H9 (cell line): ENCODE data around the gene GYG2. TPM values are rescaled to one million over a fixed set of nuclear protein-coding genes. Genes with fewer than 3 reads are reported as not detected.
A peak's percentile ranks its signal among the peaks of the same experiment; 100 is the strongest.

Experiments
- DNase-seq: peaks from one replicate; pipeline ENCODE4 v3.0.0-alpha.2; 2017
- H2AFZ ChIP-seq: one replicate; pipeline ENCODE4 v1.6.1; 2013; ENCODE audit warnings: mild to moderate bottlenecking, low read length, control low read depth, moderate library complexity
- H2AK5ac ChIP-seq: 2 replicates; pipeline ENCODE4 v1.6.1; 2013; ENCODE audit warnings: low read length, control low read depth, mixed read lengths; ENCODE audit not compliant: insufficient read length
- H2BK120ac ChIP-seq: one replicate; pipeline ENCODE4 v1.6.1; 2013; ENCODE audit warnings: low read depth, mild to moderate bottlenecking, low read length, control low read depth, inconsistent platforms; ENCODE audit not compliant: poor library complexity, severe bottlenecking
- H2BK12ac ChIP-seq: 2 replicates; pipeline ENCODE4 v1.6.1; 2013; ENCODE audit warnings: low read length, control low read depth, mixed read lengths, low read depth; ENCODE audit not compliant: insufficient read length
- H2BK15ac ChIP-seq: 2 replicates; pipeline ENCODE4 v1.6.1; 2013; ENCODE audit warnings: low read depth, low read length, control low read depth
- H2BK20ac ChIP-seq: one replicate; pipeline ENCODE4 v1.6.1; 2013; ENCODE audit warnings: low read depth, mild to moderate bottlenecking, low read length, control low read depth, inconsistent platforms; ENCODE audit not compliant: poor library complexity, severe bottlenecking
- H2BK5ac ChIP-seq: 2 replicates; pipeline ENCODE4 v1.6.1; 2013; ENCODE audit warnings: low read length, control low read depth, mixed read lengths; ENCODE audit not compliant: insufficient read length
- H3K14ac ChIP-seq: 2 replicates; pipeline ENCODE4 v1.6.1; 2013; ENCODE audit warnings: low read length, control low read depth; ENCODE audit not compliant: insufficient read depth
- H3K18ac ChIP-seq: 2 replicates; pipeline ENCODE4 v1.6.1; 2013; ENCODE audit warnings: low read depth, mild to moderate bottlenecking, mixed read lengths, low read length, control low read depth; ENCODE audit not compliant: insufficient read length
- H3K23ac ChIP-seq: 2 replicates; pipeline ENCODE4 v1.6.1; 2013; ENCODE audit warnings: low read length, control low read depth, mixed read lengths, low read depth; ENCODE audit not compliant: insufficient read length
- H3K23me2 ChIP-seq: 2 replicates; pipeline ENCODE4 v1.6.1; 2013; ENCODE audit warnings: low read depth, mild to moderate bottlenecking, mixed read lengths, low read length, control low read depth; ENCODE audit not compliant: insufficient read length, poor library complexity, severe bottlenecking
- H3K27ac ChIP-seq: 2 replicates; pipeline ENCODE4 v1.5.1; 2013; ENCODE audit warnings: low read length, control low read depth, mixed read lengths, low read depth; ENCODE audit not compliant: insufficient read length
- H3K27me3 ChIP-seq: 2 replicates; pipeline ENCODE4 v1.6.1; 2013; ENCODE audit warnings: low read length, control low read depth, inconsistent platforms; ENCODE audit not compliant: insufficient read depth
- H3K4ac ChIP-seq: 2 replicates; pipeline ENCODE4 v1.6.1; 2013; ENCODE audit warnings: low read depth, mild to moderate bottlenecking, control low read depth, inconsistent platforms, low read length, moderate library complexity
- H3K4me1 ChIP-seq: 2 replicates; pipeline ENCODE4 v1.6.1; 2013; ENCODE audit warnings: low read length, control low read depth, inconsistent platforms; ENCODE audit not compliant: insufficient read depth
- H3K4me2 ChIP-seq: 2 replicates; pipeline ENCODE4 v1.6.1; 2013; ENCODE audit warnings: low read length, control low read depth, mixed read lengths; ENCODE audit not compliant: insufficient read length, insufficient read depth
- H3K56ac ChIP-seq: 2 replicates; pipeline ENCODE4 v1.6.1; 2013; ENCODE audit warnings: low read depth, mild to moderate bottlenecking, mixed read lengths, low read length, control low read depth; ENCODE audit not compliant: insufficient read length
- H3K79me1 ChIP-seq: 2 replicates; pipeline ENCODE4 v1.6.1; 2013; ENCODE audit warnings: low read depth, mild to moderate bottlenecking, moderate library complexity, low read length, control low read depth, inconsistent platforms; ENCODE audit not compliant: insufficient read depth, poor library complexity, severe bottlenecking
- H3K79me2 ChIP-seq: 2 replicates; pipeline ENCODE4 v1.6.1; 2013; ENCODE audit warnings: low read length, control low read depth, inconsistent platforms; ENCODE audit not compliant: insufficient read depth
- H3K9ac ChIP-seq: 2 replicates; pipeline ENCODE4 v1.6.1; 2013; ENCODE audit warnings: low read length, control low read depth, mixed read lengths; ENCODE audit not compliant: insufficient read length; ENCODE audit errors: extremely low read depth
- H3K9me3 ChIP-seq: one replicate; pipeline ENCODE4 v1.6.1; 2013; ENCODE audit warnings: low read depth, low read length, inconsistent platforms; ENCODE audit not compliant: control insufficient read depth
- H3T11ph ChIP-seq: one replicate; pipeline ENCODE4 v1.6.1; 2013; ENCODE audit warnings: mild to moderate bottlenecking, low read length, control low read depth, inconsistent platforms
- H4K20me1 ChIP-seq: one replicate; pipeline ENCODE4 v1.6.1; 2013; ENCODE audit not compliant: control insufficient read depth, insufficient read length, insufficient read depth
- H4K5ac ChIP-seq: 2 replicates; pipeline ENCODE4 v1.6.1; 2013; ENCODE audit warnings: low read depth, mild to moderate bottlenecking, mixed read lengths, low read length, control low read depth; ENCODE audit not compliant: insufficient read length
- H4K8ac ChIP-seq: replicated peaks from 2 replicates; pipeline ENCODE4 v1.6.1; 2013; ENCODE audit warnings: low read length, control low read depth, mixed read lengths, low read depth; ENCODE audit not compliant: insufficient read length
- H4K91ac ChIP-seq: 2 replicates; pipeline ENCODE4 v1.6.1; 2013; ENCODE audit warnings: low read depth, mild to moderate bottlenecking, moderate library complexity, mixed read lengths, low read length, control low read depth; ENCODE audit not compliant: insufficient read length
- H3K27ac Mint-ChIP-seq, 3 experiments: 2 replicates in 2 of 3; 3 replicates in 1 of 3; pipeline ENCODE4 v1.8.0; 2020 to 2021; ENCODE audit warnings: mixed read lengths in 3 of 3, mild to moderate bottlenecking in 1 of 3, moderate library complexity in 1 of 3
- H3K27me3 Mint-ChIP-seq: 2 replicates; pipeline ENCODE4 v1.8.0; 2021; ENCODE audit warnings: low read depth, mild to moderate bottlenecking, moderate library complexity, mixed read lengths
- H3K36me3 Mint-ChIP-seq, 3 experiments: 2 replicates in 2 of 3; 3 replicates in 1 of 3; pipeline ENCODE4 v1.8.0; 2020 to 2021; ENCODE audit warnings: low read depth in 3 of 3, mixed read lengths in 3 of 3; ENCODE audit not compliant: insufficient read depth in 1 of 3
- H3K4me1 Mint-ChIP-seq, 2 experiments: 2 replicates each; pipeline ENCODE4 v1.8.0; 2020; ENCODE audit warnings: mixed read lengths in 2 of 2
- H3K4me3 Mint-ChIP-seq, 2 experiments: 2 replicates in 1 of 2; 3 replicates in 1 of 2; pipeline ENCODE4 v1.8.0; 2020 to 2021; ENCODE audit warnings: mild to moderate bottlenecking in 2 of 2, mixed read lengths in 2 of 2, moderate library complexity in 1 of 2
- H3K9me3 Mint-ChIP-seq, 2 experiments: 2 replicates in 1 of 2; 3 replicates in 1 of 2; pipeline ENCODE4 v1.8.0; 2020; ENCODE audit warnings: mild to moderate bottlenecking in 2 of 2, mixed read lengths in 2 of 2, moderate library complexity in 1 of 2
- CTCF ChIP-seq: fragments of 200-600 bp; sonication (generic); conservative IDR thresholded peaks from 3 replicates; pipeline ENCODE4 v1.8.0; 2021; ENCODE audit warnings: antibody characterized with exemption, mild to moderate bottlenecking
- WGBS: extraction: QIAGEN DNeasy Blood & Tissue Kit; methylation state at CpG from one replicate; pipeline ENCODE4 v1.1.7; 2013; ENCODE audit warnings: missing lambda C conversion rate, low lambda C conversion rate, mixed read lengths; ENCODE audit not compliant: insufficient read length; ENCODE audit errors: extremely low coverage; 5-methylcytosine and 5-hydroxymethylcytosine counted together
- total RNA-seq: library from RNA; stranded (reverse); gene quantifications from 2 replicates; pipeline ENCODE4 v1.2.1, GENCODE V29; 2021

Gene GYG2
- total RNA-seq, 1 experiment from 2014 or later, result 95.9 TPM

- WGBS, result no CpG with 5 or more reads among the region's 15 CpGs
These were observed 98.0 kb downstream of the GYG2 start for GRCh38 chrX:2926664-2927275.

More at GRCh38 chrX:2926664-2927275, 98.0 kb downstream of the GYG2 start:
- H3K79me2 ChIP-seq, result no peaks in the 10 kb centered on the region
- no peak overlapping the region for H3K56ac ChIP-seq
- no peak overlapping the region for H3K9ac ChIP-seq
- peak overlapping the region in 1 of 2 experiments; percentile 56; a peak in 1 of 5 replicates for H3K4me3 Mint-ChIP-seq
- no peaks in the 10 kb centered on the region for H3K79me1 ChIP-seq
- DNase-seq, result no peak
- H3K23me2 ChIP-seq, result peaks cover 6% of the 10 kb centered on the region
- no peak overlapping the region for H3K18ac ChIP-seq
- H3K14ac ChIP-seq, result no peak overlapping the region
- H4K5ac ChIP-seq, result no peak overlapping the region
- no peaks in the 10 kb centered on the region for H4K20me1 ChIP-seq
- H4K8ac ChIP-seq, result no peak overlapping the region
- H2BK12ac ChIP-seq, result peak overlapping the region; percentile 19
- H2BK15ac ChIP-seq, result 0 out of 2 replicates have a peak overlapping the region, but pooled peaks have one; percentile 53
- H2BK20ac ChIP-seq, result no peak overlapping the region
- H4K91ac ChIP-seq, result no peak overlapping the region
- H3K4ac ChIP-seq, result no peak overlapping the region
- H3K36me3 Mint-ChIP-seq, result peaks cover 3 to 22% (median 8%) of the 10 kb centered on the region in 3 experiments
- H2AFZ ChIP-seq, result no peak overlapping the region
- H2AK5ac ChIP-seq, result no peak overlapping the region
- H3K27ac ChIP-seq, result no peak overlapping the region
- H3T11ph ChIP-seq, result no peak overlapping the region
- no peak for TF ChIP-seq CTCF
- H2BK120ac ChIP-seq, result no peak overlapping the region
- H3K27ac Mint-ChIP-seq, result peak overlapping the region in 2 of 3 experiments; percentile 29 to 73; a peak in 2 of 7 replicates
- H3K27me3 Mint-ChIP-seq, result peaks cover 2% of the 10 kb centered on the region
- H2BK5ac ChIP-seq, result no peak overlapping the region
- H3K4me2 ChIP-seq, result no peak overlapping the region
- H3K23ac ChIP-seq, result no peak overlapping the region
- no peaks in the 10 kb centered on the region for H3K9me3 ChIP-seq
- no peaks in the 10 kb centered on the region for H3K27me3 ChIP-seq
- H3K4me1 Mint-ChIP-seq, result peaks cover 37 to 48% of the 10 kb centered on the region in 2 experiments
- H3K4me1 ChIP-seq, result peaks cover 7% of the 10 kb centered on the region; the same call in 1 of the 2 replicates
- H3K9me3 Mint-ChIP-seq, result peaks cover 0 to 3% of the 10 kb centered on the region in 2 experiments; a peak in 2 of 5 replicates
